HL-60 (cell line): Measurements from ENCODE around the gene VPREB3.

Source experiments
- DNase-seq, 2 experiments: peaks; one replicate each; pipeline ENCODE4 v3.0.0-alpha.2; 2010 to 2020; ENCODE audit warnings: low read depth in 1 of 2, low spot score in 1 of 2
- H3K27ac ChIP-seq: fragments of 250-450 bp; sonication (Bioruptor Pico); replicated peaks from 2 replicates; pipeline ENCODE4 v1.5.1; 2020; ENCODE audit warnings: mild to moderate bottlenecking, moderate library complexity
- H3K27me3 ChIP-seq: fragments of 250-450 bp; sonication (Bioruptor Pico); 2 replicates; pipeline ENCODE4 v1.5.1; 2021; ENCODE audit warnings: mild to moderate bottlenecking, moderate library complexity; ENCODE audit not compliant: insufficient read depth, poor library complexity, severe bottlenecking
- H3K4me3 ChIP-seq: replicated peaks from 2 replicates; pipeline ENCODE4 v1.5.1; 2011; ENCODE audit warnings: mild to moderate bottlenecking, control low read depth, low read length; ENCODE audit not compliant: insufficient read depth
- CTCF ChIP-seq: IDR thresholded peaks from one replicate; pipeline ENCODE4 v1.5.1; 2011; ENCODE audit warnings: low read length, control low read depth, inconsistent platforms; ENCODE audit not compliant: insufficient read depth
- GABPA ChIP-seq: IDR thresholded peaks from 2 replicates; pipeline ENCODE4 v1.6.1; 2012; ENCODE audit warnings: low read depth
- POLR2AphosphoS5 ChIP-seq: IDR thresholded peaks from 2 replicates; pipeline ENCODE4 v1.6.1; 2012; ENCODE audit warnings: low read depth
- REST ChIP-seq: IDR thresholded peaks from 2 replicates; pipeline ENCODE4 v1.6.1; 2012; ENCODE audit warnings: low read depth; ENCODE audit not compliant: insufficient replicate concordance
- SPI1 ChIP-seq: IDR thresholded peaks from 2 replicates; pipeline ENCODE4 v1.6.1; 2012; ENCODE audit warnings: low read depth, mild to moderate bottlenecking, borderline replicate concordance

The VPREB3 gene

GRCh38 chr22:23784215-23784732 lies 30.0 kb upstream of the VPREB3 start:
- DNase-seq = no peak
- TF ChIP-seq GABPA (no peak), CTCF (no peak), SPI1 (no peak), POLR2AphosphoS5 (no peak), REST (no peak)
- no peaks in the 10 kb centered on the region for H3K27me3 ChIP-seq
- H3K4me3 ChIP-seq = no peak overlapping the region
- no peak overlapping the region for H3K27ac ChIP-seq

- Histone ChIP-seq H3K27me3 (no peaks in the 10 kb centered on the region), H3K4me3 (no peak overlapping the region), H3K27ac (no peak overlapping the region)
- no peak for TF ChIP-seq GABPA
- TF ChIP-seq POLR2AphosphoS5 = no peak
- no peak for TF ChIP-seq REST
- no peak for TF ChIP-seq SPI1
- no peak for TF ChIP-seq CTCF
- DNase-seq = no peak
Measured at GRCh38 chr22:23783265-23784150, 29.3 kb upstream of the VPREB3 start.

- Histone ChIP-seq H3K27ac (no peak overlapping the region), H3K27me3 (no peaks in the 10 kb centered on the region), H3K4me3 (no peak overlapping the region)
- no peak for DNase-seq
- no peak for TF ChIP-seq SPI1
- no peak for TF ChIP-seq POLR2AphosphoS5
- no peak for TF ChIP-seq CTCF
- TF ChIP-seq REST = no peak
- no peak for TF ChIP-seq GABPA
Measured at GRCh38 chr22:23782703-23783102, 28.5 kb upstream of the VPREB3 start.
